Activated CD8-positive, alpha-beta memory T cell treated with anti-CD3 and anti-CD28 coated beads, Interleukin-2, amount 50 U/mL, for 1 hour (primary cell): Measurements from ENCODE around the gene RTRAF.

Source experiments
- DNase-seq: peaks from one replicate; pipeline ENCODE4 v3.0.0-alpha.2; 2020; ENCODE audit errors: extremely low read depth

Gene RTRAF

DNA sequence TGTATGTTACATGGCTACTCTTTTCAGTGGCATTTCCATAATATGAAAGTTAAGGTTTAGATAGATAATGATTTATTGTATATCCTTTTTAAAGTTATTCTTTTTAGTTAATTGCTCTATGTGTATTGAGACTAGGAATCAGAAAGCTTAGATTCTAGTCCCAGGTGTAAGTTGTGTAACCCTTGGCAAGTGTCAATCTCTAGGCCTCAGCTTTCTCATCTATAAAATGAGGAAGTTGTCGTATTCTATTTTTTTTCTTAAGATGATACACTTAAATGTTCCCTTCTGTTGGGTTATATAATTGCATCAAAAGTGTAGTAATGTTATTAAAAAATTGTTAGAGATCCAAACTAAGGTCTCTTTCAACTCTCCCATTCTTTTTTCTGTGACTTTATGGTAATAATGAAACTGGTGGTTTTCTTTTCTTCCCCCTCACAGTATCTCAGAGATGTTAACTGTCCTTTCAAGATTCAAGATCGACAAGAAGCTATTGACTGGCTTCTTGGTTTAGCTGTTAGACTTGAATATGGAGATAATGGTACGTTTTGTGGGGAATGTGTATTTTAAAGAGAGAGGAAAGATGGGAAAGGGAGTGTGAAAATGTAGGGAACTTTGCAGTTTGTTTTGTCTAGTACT, 4.1 kb downstream of the RTRAF start:
- no peak for DNase-seq

- no peak for DNase-seq
These were observed 6.9 kb downstream of the RTRAF start for GRCh38 chr14:51996148-51996746.

DNA sequence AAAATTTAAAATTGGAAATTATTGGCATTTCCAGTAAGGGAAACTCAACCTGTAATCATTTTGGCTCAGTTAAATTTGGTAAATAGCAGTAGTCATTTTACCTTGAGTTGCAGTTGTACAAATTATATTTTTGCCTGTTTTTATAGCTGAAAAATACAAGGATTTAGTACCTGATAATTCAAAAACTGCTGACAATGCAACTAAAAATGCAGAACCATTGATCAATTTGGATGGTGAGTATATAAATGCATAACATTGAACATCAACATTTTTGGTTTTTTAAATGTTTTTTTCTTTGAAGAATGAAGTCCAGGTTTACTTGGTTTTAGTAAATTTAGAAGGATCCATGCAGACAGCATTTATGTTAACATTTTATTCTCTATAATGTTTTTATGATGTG, 9.0 kb downstream of the RTRAF start:
- no peak for DNase-seq

- DNase-seq = no peak
These were observed 9.7 kb downstream of the RTRAF start for GRCh38 chr14:51999084-51999483.

GRCh38 chr14:52000019-52000582, 10.8 kb downstream of the RTRAF start:
- DNase-seq = no peak

DNA sequence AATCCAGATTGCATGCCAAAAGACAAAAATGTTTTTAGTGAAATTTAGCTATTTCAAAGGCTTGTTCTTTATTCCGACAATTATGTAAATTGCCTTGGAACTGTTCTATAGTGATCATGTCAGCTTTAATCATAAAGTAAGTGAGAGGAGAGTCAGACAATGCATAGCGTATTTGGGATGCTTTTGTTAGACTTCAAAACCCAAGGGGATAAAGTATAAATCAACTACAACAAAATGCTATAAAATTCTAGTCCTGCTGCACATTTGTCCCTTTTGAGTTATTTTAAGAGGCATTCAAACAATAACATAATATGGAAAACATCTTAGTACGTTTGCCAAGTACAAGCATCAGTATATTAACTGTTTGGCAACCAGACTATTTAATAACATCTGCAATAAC, 11.3 kb downstream of the RTRAF start:
- no peak for DNase-seq

DNA sequence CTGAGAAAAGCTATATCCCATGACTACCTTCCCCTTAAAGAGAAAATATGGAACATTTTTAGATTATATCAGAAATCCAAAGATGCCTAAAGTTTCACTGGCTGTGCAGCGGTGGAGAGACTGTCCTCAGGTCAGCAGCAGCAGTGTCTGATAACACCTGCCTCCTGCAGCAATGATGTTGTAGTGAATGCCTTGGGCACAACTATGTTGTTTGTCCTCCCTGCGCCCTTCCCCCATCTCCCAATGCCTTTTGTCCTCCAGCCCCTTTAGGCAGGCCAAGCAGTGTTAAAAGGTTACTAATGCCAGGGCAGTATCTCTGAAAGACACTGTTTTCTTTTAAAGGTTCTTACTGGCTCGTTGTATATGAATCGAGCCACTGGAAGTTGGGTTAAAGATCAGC, 13.2 kb downstream of the RTRAF start:
- DNase-seq = no peak

GRCh38 chr14:52003324-52003723, 14.0 kb downstream of the RTRAF start:
- DNase-seq = no peak

DNA sequence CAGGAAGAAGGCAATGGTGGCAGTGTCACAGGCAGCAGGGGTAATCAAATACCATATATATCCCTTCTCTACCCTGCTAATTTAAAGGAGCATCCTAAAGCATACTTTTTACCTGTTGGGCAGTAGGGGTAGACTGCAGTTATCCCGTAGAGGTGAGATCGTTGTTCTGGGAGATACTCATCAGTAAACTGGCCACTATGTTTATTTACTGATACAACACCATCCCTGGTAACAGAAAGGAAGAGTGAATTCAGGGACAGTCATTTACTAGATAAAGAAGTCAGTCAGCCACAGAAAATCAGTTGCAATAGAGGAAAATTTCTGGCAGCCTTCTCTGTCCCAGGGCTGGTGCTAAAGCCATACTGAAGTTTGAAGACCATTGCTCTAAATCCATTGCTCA, 16.3 kb downstream of the RTRAF start:
- DNase-seq = no peak

- no peak for DNase-seq
These were observed 17.0 kb downstream of the RTRAF start for GRCh38 chr14:52006361-52006760.

DNA sequence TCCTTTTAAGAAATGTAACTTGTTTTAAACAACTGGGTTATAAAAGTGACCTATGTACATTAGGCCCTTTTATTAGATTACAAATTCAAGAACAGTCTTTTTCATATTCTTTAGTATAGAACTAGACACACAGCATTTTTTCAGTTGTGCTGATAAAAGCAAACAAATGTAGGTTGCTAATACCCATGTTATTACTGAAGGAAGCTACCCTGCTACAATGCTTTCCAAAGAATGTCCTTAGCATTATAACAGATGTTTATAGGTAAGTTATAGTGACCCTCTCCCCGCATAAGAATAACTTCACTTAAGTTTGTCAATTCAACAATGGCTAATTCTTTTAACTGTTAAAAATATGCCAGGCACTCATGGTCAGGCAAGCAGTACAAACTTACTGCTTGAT, 17.9 kb downstream of the RTRAF start:
- DNase-seq = no peak

- no peak for DNase-seq
These were observed 18.3 kb downstream of the RTRAF start for GRCh38 chr14:52007637-52008036.

DNA sequence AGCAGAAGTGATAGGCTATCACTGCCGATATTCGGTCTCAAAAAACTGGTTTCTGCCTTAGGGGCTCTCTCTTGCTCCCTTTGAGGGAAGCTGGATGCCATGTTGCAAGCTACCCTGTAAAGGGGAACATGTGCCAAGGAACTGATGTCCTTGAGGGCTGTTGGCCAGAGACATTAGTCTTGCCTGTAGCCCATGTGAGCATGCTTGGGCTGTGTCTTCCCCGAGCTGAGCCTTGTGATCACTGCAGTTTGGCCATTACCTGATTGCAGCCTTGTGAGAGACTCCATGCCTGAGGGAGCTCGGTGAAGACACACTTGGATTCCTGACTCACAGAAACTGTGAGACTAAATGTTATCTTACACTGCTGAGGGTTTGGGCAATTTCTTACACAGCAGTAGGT, 18.8 kb downstream of the RTRAF start:
- DNase-seq = no peak

GRCh38 chr14:52010173-52010693, 20.9 kb downstream of the RTRAF start:
- no peak for DNase-seq

DNA sequence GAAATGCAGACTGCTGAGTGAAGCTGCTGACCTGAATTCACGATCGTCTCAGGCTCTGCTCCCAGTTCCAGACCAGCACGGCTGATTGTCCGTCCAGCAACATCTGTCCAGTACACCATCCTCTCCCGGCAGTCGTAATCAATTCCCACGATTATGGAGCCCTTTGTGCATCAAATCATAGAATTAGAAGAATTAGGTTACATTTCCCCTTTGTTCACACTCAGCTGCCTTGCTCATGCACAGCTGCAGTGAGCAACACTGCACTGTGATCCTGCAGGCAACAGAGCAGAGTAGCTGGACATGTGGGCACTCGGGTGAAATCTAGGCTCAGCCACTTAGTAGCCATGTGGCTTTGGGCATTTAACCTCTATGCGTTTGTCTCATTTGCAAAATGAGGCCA, 22.2 kb downstream of the RTRAF start:
- DNase-seq = no peak

GRCh38 chr14:52012635-52013034, 23.3 kb downstream of the RTRAF start:
- DNase-seq = no peak

GRCh38 chr14:52013984-52014600, 24.7 kb downstream of the RTRAF start:
- no peak for DNase-seq

DNA sequence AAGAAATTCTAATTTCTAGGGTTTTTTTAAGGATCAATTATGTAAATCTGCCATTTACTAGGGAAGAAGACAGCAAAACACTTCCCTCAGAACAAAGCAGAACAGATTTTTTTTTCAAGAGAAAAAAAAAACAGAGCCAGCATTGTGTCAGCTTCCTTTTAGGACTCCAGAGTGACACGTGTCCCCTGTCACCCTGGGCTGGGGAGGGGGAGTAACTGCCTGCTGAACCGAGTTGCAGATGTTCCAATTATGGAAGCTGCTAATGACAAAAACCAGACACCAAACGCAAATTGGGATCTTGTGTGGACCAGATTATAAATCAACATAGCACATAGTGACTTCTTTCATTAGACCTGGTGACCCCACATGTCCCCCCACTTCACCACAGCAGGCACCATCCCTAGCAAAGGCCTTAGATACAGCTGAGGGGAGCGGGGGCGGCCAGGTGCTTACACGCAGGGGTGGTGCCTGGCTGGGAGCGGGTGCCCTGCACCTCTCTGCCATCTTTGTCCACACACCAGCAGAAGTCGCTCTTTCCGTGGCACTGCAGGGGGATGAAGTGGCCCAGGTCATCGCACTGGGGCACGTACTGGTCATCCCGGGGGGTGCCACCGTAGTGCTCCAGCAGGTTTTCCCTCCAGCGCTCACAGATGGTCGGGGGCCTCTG, 25.4 kb downstream of the RTRAF start:
- DNase-seq = no peak

DNA sequence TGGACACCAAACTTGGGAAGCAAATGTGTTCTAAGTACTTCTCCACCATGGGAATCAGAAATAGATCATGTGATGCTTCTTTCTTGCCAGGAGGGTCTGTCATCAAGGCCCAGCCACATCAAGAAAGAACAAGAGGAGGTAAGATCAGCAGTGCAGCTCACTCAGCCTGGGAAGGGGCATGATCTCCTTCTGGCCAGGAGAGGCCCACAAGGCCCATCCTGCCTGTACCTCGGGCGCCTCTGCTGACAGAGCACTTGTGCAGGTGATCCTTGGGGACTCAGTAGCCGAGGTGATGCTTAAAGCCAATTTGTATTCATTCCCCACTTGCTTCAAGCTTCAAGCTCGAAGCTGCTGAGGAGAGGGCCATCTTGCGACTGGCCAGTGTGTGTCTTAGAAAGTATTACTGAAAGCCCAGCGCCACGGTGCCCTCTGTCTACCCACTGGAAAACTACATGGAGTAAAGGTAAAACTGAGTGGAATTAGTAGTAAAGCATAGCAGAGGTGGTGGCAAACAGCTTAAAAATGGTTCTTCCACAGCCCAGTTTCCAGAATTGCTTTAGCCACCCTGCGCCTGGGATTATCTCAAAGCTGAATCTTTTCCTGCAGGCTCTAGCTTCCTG, 26.2 kb downstream of the RTRAF start:
- no peak for DNase-seq

DNA sequence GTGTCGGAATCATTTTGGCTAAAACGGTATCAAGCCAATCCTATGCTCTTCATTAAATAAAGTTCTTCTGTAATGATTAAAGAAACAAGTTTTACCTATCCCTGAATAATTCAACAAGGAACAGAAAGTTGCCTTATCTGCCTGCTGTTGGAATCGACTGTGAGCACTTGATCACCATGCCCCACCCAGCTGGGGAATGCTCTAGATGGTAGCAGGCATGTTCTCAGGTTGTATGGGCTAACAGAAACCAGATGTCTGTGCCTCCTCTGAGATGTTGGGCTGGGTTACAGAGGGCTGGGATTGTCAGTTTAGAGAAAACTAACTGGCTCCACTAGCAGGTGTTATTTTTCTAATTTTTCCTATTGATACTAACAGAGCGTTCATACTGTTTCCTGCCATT, 28.9 kb downstream of the RTRAF start:
- no peak for DNase-seq

GRCh38 chr14:52018970-52019369, 29.6 kb downstream of the RTRAF start:
- no peak for DNase-seq

DNA sequence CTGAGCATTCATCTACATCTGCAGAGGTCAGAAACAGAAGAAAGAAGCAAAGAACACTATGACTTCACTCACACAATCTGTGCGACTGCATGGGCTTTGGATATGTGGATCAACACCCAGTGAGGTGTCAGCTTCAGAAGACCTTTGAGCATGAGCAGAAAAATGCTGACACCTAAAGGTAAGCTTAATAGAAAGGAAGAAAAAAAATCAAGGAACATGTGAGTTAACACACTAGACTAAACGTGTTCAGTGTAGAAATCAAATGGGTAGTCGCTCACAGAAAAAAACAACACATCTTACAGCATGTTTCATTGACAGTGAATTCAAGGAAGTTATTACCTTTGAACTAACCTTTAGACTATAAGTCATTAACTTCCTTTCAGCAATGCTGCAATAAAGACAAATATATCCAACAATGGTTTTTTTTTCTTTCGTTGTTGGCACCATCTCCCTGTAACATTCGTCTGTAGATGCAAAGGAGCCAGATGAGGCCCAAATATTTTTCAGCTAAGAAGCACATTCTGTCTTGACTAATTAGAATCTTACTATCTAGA, 30.9 kb downstream of the RTRAF start:
- no peak for DNase-seq
